Neural progenitor cell (in vitro differentiated cells): ENCODE measurements around the gene GPR141.

Experiments used
- EZH2phosphoT487 ChIP-seq: fragments of 200-600 bp; sonication (generic); IDR thresholded peaks from 2 replicates; pipeline ENCODE4 v1.6.1; 2017; ENCODE audit warnings: antibody characterized with exemption
- TF ChIP-seq, protein P1 (sequence below): fragments of 200-600 bp; sonication (generic); IDR thresholded peaks from 2 replicates; pipeline ENCODE4 v1.5.1; 2017; ENCODE audit warnings: antibody characterized with exemption, mild to moderate bottlenecking

DNA sequence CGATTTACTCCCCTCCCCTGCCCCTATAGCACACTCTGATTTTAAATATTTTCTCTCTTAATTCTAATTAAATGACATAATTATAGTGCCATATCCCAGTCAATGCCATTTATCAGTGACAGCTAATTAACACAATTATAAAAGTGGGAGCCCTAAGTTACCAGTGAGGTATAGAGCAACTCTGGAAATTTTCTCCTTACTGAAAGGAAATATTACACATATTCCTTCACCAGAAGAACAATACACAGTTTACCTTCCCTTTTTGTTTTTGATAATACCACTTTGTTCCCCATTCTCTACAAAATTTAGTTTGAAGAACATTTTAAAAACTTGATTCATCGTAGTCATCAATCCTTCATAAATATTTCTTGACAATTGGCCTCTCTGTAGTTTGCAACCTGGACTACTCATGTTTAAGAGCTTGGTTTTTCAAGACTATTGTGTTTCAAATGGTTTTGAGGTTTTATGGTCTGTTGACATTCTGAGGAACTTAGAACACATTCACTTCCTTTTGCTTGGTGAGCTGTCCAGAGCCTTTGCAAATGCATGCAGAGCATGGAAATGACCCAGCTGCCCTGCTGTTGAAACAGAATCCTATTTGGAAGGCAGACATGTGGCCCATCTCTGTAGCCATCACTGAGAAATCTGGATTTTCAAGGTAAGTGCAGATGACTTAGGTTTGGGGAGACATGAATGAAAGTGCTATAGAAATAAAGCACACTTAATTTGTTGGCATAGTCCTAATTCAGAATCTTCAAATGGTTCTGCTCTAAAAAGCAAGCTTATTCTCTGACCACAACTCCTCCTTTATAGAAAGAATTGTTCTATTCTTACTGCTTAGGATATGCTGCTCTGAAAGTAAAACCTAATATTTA is at the start of gene GPR141:
- TF ChIP-seq, protein P1, sequence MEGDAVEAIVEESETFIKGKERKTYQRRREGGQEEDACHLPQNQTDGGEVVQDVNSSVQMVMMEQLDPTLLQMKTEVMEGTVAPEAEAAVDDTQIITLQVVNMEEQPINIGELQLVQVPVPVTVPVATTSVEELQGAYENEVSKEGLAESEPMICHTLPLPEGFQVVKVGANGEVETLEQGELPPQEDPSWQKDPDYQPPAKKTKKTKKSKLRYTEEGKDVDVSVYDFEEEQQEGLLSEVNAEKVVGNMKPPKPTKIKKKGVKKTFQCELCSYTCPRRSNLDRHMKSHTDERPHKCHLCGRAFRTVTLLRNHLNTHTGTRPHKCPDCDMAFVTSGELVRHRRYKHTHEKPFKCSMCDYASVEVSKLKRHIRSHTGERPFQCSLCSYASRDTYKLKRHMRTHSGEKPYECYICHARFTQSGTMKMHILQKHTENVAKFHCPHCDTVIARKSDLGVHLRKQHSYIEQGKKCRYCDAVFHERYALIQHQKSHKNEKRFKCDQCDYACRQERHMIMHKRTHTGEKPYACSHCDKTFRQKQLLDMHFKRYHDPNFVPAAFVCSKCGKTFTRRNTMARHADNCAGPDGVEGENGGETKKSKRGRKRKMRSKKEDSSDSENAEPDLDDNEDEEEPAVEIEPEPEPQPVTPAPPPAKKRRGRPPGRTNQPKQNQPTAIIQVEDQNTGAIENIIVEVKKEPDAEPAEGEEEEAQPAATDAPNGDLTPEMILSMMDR, result no peak
- TF ChIP-seq EZH2phosphoT487, result no peak
